ENCODE data around the gene ZNF234. TPM values are rescaled to one million over a fixed set of nuclear protein-coding genes. Genes with fewer than 3 reads are reported as not detected.

The ZNF234 gene
- polyA plus RNA-seq, 1 of the 3 experiments (the other 2 are of a cell fraction), result 3.1 TPM

Other genes with a start within 250 kb of the ZNF234 start
- gene ZNF45, start 206.3 kb upstream of the ZNF234 start, polyA plus RNA-seq (2012; rRNA removed), result 9.7 and 14.3 TPM in 2 replicates
- gene ZNF221, start 190.3 kb upstream of the ZNF234 start, polyA plus RNA-seq (2012; rRNA removed), result 0.64 and 1.7 TPM in 2 replicates
- gene ZNF155, start 157.4 kb upstream of the ZNF234 start, polyA plus RNA-seq (2012; rRNA removed), result 2.1 and 3.8 TPM in 2 replicates
- gene ZNF230, start 138.6 kb upstream of the ZNF234 start, polyA plus RNA-seq (2012; rRNA removed), result 1.8 and 2.4 TPM in 2 replicates
- 3.7 and 6.7 TPM in 2 replicates for gene ZNF222, start 116.2 kb upstream of the ZNF234 start, polyA plus RNA-seq (2012; rRNA removed)
- gene ZNF223, start 89.5 kb upstream of the ZNF234 start, polyA plus RNA-seq (2012; rRNA removed), result 2.7 and 4.1 TPM in 2 replicates
- 1.4 and 2.2 TPM in 2 replicates for gene ZNF284, start 69.4 kb upstream of the ZNF234 start, polyA plus RNA-seq (2012; rRNA removed)
- gene ZNF224, start 47.2 kb upstream of the ZNF234 start, polyA plus RNA-seq (2012; rRNA removed), result 13.9 and 20.2 TPM in 2 replicates
- 1.2 and 1.3 TPM in 2 replicates for gene ZNF225, start 28.2 kb upstream of the ZNF234 start, polyA plus RNA-seq (2012; rRNA removed)
- 28.8 and 48.3 TPM in 2 replicates for gene ZNF226, start 23.5 kb downstream of the ZNF234 start, polyA plus RNA-seq (2012; rRNA removed)
- gene ZNF227, start 71.0 kb downstream of the ZNF234 start, polyA plus RNA-seq (2012; rRNA removed), result 8.3 and 9.1 TPM in 2 replicates
- gene ZNF233, start 118.3 kb downstream of the ZNF234 start, polyA plus RNA-seq (2012; rRNA removed), result 0.97 and 1.8 TPM in 2 replicates
- 2.7 and 4.1 TPM in 2 replicates for gene ZNF235, start 163.5 kb downstream of the ZNF234 start, polyA plus RNA-seq (2012; rRNA removed)
- gene ZNF112, start 215.1 kb downstream of the ZNF234 start, polyA plus RNA-seq (2012; rRNA removed), result 2.5 and 5.3 TPM in 2 replicates